CD1c-positive myeloid dendritic cell (primary cell): Measurements from ENCODE around the gene RFXANK.
"Not testable (repeated sequence)": the region's sequence is repeated elsewhere in the genome, so short reads cannot be mapped to it uniquely, and the experiment has no call there.

Experiments
- DNase-seq: peaks from one replicate; pipeline ENCODE4 v3.0.0-alpha.2; 2016; ENCODE audit errors: extremely low spot score

The RFXANK gene

GRCh38 chr19:19206938-19207337 lies 14.9 kb downstream of the RFXANK start:
- DNase-seq: no peak

DNA sequence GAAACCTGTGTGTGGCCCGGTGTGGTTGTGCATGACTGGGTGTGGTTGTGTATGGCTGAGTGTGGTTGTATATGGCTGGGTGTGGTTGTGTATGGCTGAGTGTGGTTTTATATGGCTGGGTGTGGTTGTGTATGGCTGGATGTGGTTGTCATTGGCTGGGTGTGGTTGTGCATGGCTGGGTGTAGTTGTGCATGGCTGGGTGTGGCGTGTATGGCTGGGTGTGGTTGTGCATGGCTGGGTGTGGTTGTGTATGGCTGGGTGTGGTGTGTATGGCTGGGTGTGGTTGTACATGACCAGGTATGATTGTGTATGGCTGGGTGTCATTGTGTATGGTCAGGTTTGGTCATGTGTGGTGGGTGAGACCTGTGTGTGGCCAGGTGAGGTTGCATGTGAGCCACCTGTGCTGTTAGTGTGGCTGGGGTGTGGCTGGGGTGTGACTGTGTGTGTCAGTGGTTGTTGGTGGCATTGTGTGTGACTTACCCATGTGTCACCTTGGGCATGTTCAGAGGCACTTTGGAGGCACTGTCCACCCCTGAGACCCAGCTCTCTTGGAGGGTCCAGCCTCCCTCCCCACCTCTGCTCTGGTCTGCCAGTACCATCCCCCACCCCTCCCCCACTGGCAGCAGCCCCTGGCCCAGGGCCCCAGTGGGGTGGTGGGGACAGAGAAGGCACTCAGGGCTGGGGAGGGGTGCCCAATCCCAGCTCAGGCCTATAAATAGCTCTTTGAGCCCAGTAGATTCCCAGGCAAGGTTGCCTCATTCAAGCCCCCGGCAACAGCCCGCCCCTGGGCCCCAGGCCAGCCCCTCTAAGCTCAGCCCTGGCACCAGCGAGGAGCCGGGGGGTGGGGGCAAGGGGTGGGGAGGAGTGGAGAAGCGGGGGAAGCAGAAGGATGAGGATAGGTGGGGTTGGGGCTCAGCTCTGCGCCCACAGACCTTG lies 15.8 kb downstream of the RFXANK start:
- no peak for DNase-seq

DNA sequence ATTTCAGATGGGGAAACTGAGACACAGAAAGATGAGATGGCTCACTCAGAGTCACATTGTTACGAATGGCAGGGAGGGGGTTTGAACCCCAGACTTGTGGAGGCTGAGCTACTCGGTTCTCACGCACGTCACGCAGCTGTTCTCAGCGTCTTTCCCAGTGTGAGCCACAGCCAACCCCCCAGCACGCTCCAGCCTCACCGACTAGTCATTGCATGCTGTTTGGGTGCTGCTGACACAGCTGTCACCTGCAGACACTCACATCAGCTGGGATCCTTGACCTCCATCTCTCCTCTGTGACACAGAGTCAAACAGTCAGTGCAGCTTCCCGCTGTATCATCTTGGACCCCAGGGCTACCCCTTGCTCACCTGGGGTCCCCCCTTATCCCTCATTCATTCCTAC lies 17.3 kb downstream of the RFXANK start:
- DNase-seq: no peak

DNA sequence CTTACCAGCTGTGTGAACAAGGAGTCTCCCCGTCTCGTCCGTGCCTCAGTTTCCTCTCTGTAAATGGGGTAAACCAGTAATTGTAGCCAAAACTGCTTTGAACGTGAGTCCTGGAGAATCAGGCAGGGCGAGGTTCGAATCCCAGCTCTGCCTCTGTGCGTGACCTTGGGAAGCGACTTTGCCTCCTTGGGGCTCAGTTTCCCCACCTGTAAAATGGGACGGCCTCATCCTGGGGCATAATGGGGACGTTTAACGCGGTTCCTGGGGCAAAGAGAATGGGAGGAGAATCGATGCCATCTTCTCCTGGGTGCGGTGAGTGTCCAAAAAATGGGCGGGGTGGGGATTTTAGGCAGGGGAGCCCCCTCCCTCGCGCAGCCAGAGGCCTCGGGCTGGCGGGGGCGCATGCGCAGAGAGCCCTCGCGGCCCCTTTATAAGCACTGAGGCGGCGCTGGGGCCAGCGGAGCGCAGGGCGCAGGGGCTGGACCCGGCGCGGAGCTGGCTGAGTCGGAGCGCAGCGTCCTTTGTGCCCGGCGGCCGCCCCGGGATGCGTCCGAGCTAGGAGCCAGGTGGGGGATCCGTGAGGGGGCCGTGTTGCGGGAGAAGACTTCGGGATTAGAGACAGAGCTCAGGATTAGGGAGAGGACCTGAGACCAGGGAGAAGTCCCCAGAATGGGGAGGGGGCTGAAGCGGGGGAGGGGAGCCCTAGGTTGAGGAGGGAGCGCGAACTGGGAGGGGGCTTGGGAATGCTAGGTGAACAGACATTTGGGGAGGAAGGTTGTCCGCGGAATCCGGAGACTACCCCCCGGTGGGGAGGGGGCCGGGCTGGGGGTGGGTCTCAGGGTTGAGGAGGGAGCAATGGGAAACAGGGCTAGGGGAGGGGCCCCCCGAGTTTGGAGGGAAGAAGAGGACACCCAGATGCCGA lies 19.7 kb downstream of the RFXANK start, which contains the start of gene NCAN:
Gene NCAN (plus strand): TSS at position 460 of the 922 bp plus-strand sequence. CDS start 4,996 bp downstream, outside the sequence.
- DNase-seq: no peak

- DNase-seq: no peak
Measured at GRCh38 chr19:19212916-19213315, 20.9 kb downstream of the RFXANK start.

DNA sequence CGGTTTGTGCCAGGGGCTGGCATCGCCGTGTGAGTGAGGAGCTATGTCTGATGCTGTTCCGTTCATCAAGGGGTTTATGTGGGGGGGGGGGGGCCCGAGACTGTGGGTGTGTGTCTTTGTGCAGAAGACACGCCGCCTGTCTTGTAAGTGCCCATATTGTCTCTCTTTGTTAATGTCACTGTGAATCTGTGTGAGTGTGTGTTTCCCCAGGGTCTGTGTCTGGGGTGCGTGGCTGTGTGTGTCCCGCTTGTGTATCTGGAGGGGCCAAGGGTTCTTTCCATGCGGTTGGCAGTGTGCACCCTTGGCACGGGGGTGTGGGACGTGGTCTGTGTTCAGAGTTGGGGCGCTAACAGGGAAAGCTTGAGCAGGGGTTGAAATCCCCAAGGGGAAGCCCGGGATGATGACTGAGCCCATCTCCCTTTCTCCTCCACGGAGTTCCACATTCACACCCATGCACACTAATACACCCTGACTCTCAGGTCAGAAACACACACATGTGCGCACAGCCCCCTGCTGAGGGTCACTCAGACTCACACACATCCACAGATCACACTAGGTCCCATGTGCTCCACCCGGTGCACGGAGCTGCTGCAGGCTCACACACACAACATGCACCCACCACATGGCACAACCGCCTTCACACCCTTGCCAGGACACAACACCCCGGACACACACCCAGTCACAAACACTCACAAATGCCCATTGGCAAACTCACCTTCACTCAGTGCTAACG lies 21.5 kb downstream of the RFXANK start:
- DNase-seq: no peak

DNA sequence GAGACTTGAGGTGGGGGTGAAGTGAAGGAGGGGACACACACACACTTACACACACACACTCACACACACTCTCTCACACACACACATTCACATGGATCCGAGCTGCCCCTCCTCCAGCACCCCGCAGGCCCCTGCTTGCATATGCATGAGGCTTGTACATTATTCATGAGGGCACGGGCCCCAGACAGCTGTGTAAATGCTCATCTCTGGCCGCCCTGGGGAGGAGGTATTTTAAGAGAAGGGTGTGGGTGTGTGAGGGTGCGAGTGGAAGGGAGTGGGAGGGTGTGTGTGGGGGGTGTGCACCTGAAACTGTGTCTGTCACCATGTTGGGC lies 22.1 kb downstream of the RFXANK start:
- no peak for DNase-seq

- DNase-seq: peak; percentile 40
Measured at GRCh38 chr19:19214892-19215291, 22.8 kb downstream of the RFXANK start.

DNA sequence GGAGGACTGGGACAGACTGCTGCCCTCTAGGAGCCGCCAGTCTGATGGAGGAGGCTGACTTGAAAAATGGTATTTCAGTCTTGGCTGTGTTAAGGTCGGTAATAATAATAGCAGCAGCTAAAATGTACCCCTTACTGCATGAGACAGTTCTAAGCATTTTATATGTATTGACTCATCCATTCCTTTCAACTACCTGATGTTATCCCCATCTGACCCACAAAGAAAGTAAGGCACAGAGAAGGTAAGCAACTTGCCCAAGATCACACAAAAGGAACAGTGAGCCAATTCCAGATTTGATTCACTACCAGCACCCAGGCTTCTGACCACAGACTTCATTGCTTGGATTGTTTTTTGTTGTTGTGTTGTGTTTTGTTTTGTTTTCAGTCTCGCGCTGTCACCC lies 23.7 kb downstream of the RFXANK start:
- no peak for DNase-seq

- DNase-seq: peak; percentile 3
Measured at GRCh38 chr19:19217099-19217498, 25.0 kb downstream of the RFXANK start.

DNA sequence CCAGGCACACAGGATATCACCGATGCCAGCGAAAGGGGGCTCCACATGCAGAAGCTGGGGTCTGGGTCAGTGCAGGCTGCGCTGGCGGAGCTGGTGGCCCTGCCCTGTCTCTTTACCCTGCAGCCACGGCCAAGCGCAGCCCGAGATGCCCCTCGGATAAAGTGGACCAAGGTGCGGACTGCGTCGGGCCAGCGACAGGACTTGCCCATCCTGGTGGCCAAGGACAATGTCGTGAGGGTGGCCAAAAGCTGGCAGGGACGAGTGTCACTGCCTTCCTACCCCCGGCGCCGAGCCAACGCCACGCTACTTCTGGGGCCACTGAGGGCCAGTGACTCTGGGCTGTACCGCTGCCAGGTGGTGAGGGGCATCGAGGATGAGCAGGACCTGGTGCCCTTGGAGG lies 26.9 kb downstream of the RFXANK start:
- DNase-seq: no peak

DNA sequence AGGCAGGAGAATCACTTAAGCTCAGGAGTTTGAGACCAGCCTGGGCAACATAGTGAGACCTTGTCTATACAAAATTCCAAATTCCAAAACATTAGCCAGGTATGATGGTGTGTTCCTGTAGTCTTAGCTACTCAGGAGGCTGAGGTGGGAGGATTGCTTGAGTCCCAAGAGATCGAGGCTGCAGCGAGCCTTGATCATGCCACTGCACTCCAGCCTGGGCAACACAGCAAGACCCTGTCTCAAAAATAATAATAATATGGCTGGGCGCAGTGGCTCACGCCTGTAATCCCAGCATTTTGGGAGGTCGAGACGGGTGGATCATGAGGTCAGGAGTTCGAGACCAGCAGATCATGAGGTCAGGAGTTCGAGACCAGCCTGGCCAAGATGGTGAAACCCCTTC lies 28.9 kb downstream of the RFXANK start:
- DNase-seq: not testable (repeated sequence)

DNA sequence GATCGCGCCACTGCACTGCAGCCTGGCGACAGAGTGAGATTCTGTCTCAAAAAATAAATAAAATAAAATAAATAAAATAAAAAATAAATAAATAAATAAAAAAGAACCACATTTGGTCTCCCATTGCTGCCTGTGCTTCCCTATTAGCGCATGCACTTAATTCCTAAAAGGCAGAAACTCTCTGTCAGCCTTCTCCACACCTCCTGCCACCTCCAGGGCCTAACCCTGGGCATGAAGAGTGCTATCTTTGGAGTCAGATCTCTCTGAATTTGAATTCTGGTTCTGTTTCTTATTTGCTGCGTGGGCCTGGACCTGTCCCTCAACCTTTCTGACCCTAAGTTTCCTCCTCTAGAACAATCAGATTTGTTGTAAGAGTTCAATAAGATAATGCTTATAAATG lies 31.0 kb downstream of the RFXANK start:
- DNase-seq: no peak

DNA sequence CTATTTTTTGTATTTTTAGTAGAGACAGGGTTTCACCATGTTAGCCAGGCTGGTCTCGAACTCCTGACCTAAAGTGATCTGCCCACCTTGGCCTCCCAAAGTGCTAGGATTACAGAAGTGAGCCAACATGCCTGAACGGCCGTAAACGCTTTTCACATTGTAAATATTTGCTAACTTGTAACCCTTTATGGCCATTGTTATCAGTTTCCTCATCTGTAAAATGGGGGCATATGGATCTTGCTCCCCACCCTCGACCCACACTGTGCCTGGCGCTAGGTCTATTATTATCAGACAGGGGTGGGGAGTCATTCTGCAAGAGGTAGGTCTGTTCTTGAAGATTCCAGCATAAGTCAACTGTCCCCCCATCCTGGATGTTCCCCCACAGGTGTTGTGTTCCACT lies 31.6 kb downstream of the RFXANK start:
- DNase-seq: no peak

DNA sequence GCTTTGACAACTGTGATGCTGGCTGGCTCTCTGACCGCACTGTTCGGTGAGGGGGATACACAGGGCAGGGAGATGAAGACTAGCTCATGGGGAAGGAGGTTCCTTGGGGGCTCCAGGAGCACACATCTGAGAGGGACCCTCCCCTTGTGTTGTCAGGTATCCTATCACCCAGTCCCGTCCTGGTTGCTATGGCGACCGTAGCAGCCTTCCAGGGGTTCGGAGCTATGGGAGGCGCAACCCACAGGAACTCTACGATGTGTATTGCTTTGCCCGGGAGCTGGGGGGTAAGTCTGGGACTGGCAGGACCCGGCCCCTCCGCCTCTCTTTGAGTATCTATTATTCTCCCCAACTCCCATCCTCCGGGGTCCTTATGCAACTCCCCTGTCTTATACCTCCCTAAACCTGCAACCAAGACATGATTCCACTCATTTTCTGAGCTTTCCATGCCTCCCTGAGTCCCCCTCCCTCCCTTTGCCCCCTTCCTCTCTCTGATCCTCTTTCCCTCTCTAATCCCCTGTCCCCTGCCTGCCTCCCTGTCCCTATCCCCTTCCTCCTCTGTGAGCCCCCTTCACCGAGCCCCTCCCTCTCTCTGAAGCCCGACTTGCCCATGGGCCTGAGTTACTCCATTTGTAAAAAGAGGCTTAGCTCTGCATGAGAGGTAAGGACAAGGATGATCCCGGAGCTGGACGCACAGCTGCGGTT lies 32.2 kb downstream of the RFXANK start:
- no peak for DNase-seq

DNA sequence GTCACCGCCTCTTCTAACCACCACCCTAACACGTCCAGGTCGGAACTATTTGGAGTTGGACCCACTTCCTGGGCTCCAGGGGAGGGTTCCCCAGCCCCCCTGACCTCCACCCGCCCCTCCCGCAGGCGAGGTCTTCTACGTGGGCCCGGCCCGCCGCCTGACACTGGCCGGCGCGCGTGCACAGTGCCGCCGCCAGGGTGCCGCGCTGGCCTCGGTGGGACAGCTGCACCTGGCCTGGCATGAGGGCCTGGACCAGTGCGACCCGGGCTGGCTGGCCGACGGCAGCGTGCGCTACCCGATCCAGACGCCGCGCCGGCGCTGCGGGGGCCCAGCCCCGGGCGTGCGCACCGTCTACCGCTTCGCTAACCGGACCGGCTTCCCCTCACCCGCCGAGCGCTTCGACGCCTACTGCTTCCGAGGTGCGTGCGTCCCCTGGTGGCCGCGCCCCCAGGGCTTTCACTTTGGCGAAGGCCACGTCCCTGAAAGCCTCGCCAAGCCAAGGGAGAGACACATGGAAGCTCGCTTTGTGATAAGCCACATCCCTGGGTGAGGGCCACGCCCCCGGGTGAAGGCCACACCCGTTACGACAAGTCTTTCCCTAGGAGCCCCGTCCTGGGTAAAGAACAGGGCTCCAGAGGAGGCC lies 32.9 kb downstream of the RFXANK start:
- DNase-seq: peak; percentile 90

DNA sequence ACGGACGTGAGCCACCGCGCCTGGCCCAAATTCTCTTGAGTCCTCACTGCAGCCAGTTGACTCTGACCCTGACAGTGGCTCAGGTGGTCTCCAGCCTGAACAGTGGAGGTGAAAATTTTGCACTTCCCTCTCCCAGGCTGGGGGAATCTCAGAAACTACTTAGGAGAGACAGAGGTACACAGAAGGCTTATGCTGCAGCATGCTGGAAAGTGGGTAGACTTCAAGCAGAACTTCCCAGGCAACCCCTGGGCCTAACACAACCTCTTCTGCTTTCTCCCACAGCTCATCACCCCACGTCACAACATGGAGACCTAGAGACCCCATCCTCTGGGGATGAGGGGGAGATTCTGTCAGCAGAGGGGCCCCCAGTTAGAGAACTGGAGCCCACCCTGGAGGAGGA lies 34.1 kb downstream of the RFXANK start:
- DNase-seq: no peak

DNA sequence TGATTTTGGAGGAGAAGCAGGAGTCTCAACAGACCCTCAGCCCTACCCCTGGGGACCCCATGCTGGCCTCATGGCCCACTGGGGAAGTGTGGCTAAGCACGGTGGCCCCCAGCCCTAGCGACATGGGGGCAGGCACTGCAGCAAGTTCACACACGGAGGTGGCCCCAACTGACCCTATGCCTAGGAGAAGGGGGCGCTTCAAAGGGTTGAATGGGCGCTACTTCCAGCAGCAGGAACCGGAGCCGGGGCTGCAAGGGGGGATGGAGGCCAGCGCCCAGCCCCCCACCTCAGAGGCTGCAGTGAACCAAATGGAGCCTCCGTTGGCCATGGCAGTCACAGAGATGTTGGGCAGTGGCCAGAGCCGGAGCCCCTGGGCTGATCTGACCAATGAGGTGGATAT lies 34.6 kb downstream of the RFXANK start:
- no peak for DNase-seq

DNA sequence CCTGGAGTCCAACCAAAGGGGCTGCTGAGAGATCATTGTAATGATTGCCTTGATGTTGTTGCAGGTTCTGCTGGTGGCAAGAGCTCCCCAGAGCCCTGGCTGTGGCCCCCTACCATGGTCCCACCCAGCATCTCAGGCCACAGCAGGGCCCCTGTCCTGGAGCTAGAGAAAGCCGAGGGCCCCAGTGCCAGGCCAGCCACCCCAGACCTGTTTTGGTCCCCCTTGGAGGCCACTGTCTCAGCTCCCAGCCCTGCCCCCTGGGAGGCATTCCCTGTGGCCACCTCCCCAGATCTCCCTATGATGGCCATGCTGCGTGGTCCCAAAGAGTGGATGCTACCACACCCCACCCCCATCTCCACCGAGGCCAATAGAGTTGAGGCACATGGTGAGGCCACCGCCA lies 35.2 kb downstream of the RFXANK start:
- DNase-seq: no peak

DNA sequence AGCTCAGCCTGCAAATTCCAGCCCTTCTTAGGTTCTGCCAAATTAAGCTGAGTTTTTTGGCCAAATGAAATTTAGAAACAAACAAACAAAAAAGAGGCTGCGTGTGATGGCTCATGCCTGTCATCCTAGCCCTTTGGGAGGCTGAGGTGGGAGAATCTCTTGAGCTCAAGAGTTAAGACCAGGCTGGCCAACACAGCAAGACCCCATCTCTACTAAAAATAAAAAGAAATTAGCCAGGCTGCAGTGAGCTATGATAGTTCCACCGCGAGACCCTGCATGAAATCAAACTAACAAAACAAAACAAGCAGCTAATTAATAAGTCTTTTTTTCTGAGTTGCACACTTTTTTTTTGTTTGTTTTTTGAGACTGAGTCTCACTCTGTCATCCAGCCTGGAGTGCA lies 37.6 kb downstream of the RFXANK start:
- DNase-seq: no peak

DNA sequence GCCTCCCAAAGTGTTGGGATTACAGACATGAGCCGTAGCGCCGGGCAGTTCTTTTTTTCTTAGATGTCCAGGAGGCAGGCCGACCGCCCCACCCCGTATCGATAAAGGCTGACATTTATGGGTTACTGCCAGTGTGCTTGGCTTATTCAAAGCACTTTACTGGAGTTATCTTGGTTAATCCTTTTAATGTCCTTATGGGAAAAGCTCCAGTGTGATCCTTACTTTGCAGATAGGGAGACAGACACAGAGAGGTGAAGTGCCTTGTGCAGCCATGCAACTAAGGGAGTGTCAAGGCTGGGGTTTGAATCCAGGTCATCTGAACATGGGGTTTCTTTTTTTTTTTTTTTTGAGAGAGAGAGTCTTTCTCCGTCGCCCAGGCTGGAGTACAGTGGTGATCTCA lies 38.9 kb downstream of the RFXANK start:
- DNase-seq: no peak
